ENCODE results near the gene PDK2.
"Not testable (repeated sequence)": the region's sequence is repeated elsewhere in the genome, so short reads cannot be mapped to it uniquely, and the experiment has no call there.

Gene PDK2

DNA sequence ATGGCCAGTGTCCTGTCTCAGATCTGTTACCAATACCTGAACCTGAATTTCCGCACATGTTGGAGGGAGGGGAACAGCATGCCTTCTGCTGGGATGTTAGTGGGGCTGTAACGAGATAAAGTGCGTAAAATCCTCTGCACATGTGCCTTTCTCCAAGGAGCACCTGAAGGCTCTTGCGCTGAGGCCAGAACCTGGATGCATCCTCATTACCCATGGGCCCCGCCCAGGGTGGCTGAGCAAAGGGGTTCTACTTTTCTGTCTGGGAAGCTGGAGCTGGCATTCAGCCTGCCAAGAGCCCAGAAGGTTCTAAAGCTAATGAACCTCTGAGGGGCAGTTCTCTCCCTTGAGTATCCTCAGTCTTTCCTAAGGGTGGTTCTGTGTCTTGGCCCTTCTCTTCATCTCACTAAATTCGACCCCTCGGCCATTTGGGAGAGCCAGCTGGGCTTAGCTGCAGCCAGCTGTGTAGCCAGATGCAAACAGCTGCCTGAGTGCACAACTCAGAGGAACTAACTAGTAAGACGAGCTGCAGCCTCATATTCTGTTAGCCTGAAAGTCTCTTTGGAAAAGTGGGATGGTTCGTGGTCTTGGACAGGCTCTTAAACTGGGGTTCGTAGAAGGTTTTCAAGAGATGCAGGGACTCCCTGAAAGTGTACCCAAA lies 36.7 kb upstream of the PDK2 start:
- DNase-seq (ENCODE audit: low read depth) = no peak

DNA sequence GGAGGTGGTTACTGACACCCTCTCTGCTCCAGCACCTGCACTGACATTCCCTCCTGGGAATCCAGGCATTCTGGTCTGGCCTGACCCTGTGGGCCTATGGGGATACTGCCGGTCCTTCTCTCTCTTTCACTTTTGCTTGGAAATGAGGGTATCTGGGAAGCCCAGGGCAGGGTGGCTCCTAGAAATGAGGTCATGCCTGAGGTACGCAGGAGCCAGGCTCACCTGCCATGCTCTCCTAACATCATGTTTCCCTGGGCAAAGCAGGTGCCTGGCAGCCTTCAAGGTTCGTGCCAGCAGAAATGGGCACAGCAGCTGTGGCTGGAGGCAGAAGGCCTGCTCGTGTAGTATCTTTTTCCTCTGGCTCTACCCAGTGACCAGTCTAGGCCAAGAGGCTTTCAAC lies 35.9 kb upstream of the PDK2 start:
- DNase-seq (ENCODE audit: low read depth) = no peak

DNA sequence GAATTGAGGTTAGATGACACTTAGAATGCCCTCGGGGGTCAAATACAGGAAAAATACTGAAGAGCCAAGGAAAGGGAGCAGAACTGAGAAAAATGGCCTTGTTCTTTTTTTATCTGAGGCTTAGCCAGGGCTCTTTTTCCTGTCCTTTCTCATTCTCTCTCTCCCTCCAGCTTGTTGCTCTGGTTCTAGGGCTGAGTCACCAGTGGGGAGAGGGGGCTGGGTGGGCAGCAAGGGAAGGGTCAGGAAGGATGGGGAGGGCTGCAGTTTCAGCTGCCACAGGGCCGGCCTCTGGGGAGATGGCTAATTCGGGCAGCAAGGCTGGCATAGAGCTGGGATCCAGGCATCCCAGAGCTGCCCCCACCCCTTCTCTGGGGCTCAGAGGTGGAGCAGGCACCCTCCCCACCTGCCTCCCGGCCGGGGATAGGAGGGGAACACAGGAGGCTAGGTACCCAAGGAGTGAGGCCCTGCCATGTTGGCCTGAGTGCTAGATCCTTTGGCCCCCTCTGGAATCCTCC lies 35.3 kb upstream of the PDK2 start:
- no peak for DNase-seq (ENCODE audit: low read depth)

DNA sequence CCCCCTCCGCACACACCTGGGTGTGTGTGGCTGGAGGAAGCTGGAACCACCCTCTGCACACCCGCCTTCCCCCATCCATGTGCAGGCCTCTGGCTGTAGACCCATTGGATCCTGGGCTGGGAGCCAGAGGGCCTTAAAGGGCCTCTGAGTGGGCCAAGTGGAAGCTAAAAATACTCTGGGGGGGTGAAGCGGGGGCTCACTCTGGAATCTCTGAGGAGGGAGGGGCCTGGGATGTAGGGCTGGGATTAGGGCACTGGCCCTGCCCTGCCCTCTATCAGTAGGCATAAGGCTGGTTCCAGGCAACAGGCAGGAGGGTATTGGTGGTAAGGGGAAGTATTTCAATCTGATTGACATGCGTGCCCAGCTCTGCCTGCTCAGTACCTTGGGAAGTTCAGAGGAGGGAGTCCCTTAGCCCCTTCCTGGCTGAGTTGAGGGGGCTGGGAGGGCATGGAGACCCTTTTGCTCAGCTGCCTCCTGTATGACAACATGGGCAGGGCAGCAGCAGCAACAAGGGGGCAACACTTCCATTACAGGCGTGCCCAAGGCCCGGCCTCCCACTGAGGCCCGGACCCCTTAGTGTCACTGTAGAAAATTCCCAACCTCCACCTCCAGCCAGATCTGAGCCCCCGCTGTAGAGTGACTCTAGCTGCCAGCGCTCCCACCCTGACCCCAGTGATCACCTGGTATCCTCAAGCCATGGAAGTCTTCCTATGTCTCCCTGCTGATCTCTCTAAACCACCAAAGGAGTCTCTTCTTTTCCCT lies 34.0 kb upstream of the PDK2 start:
- no peak for DNase-seq (ENCODE audit: low read depth)

DNA sequence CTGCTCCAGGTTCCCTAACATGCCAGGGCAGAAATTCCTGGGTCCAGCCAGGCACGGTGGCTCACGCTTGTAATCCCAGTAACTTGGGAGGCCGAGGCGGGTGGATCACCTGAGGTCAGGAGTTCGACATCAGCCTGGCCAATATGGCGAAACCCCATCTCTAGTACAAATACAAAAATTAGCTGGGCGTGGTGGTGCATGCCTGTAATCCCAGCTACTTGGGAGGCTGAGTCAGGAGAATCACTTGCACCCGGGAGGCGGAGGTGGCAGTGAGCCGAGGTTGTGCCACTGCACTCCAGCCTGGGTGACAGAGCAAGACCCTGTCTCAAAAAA lies 33.5 kb upstream of the PDK2 start:
- not testable (repeated sequence) for DNase-seq (ENCODE audit: low read depth)

DNA sequence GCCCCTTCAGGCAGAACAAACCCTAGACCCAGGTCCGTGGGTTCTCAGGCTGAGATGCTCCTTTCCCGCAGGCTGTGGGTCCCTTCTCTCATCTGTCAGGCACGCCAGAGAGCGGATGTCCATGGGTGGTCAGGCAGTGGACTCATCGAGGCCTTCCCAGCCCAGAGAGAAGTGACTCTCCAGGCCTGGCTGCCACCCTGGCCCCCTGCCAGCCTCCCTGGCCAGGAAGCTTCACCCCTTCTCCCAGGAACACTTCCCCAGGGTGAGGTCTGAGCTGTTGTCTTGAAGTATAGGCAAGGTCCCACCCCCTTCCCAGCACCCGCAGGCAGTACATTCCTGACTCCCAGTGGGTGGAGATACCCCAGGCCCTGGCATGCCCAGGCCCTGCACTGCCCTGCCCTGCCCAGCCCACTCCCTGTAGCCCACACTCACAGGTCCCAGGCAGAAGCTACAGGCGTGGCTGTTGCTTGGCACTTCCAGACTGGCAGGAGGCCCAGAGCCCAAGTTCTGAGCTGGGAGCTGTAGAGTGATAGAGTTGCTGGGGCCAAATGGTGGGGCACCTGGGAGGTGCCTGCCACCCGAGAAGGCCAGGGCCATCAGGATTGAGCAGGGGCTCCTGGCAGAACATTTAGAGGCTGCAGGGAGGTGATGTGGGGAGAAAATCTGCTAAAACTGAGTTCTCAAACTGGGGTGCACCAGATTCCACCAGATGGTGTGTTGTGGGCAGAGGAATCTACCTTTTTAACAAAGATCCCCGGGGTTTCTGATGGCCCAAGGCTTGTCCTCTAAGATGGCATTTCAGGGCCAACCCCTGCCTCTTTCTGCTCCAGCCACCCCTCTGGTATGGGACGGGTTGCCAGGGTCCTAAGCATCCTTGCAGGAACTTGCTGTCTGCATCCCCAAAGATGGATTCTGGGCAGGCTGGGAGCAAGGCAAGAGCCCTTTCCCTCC lies 32.6 kb upstream of the PDK2 start:
- DNase-seq (ENCODE audit: low read depth) = peak; percentile 98

DNA sequence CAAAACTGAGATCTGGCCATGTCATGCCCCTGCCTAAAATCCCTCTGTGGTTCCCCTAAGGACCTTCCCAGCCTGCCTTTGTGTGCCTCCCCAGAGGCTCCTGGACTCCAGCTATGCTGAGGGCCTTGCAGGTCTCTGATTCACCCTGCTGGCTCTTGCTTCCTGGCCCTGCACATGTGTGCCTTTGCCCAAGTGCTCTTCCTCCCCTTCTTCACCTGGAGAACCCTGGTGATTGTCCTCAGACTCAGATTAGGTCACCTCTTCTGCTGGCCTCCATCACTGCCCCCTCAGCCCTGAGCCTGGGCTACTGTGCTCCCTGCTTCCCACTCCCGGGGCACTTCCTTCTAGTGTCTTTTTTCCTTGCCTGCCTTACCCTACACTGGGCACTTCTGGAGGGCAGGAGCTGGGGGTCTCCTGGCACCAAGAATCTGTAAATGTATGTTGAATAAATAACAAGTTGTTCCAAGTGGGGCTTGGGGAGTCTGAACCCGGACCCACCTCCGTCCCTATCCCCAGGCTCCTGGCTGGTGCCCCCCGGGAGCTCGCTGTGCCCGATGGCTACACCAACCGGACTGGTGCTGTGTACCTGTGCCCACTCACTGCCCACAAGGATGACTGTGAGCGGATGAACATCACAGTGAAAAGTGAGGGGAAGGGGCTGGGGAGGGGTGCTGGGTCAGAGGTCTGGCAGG lies 31.4 kb upstream of the PDK2 start:
- DNase-seq (ENCODE audit: low read depth) = no peak

DNA sequence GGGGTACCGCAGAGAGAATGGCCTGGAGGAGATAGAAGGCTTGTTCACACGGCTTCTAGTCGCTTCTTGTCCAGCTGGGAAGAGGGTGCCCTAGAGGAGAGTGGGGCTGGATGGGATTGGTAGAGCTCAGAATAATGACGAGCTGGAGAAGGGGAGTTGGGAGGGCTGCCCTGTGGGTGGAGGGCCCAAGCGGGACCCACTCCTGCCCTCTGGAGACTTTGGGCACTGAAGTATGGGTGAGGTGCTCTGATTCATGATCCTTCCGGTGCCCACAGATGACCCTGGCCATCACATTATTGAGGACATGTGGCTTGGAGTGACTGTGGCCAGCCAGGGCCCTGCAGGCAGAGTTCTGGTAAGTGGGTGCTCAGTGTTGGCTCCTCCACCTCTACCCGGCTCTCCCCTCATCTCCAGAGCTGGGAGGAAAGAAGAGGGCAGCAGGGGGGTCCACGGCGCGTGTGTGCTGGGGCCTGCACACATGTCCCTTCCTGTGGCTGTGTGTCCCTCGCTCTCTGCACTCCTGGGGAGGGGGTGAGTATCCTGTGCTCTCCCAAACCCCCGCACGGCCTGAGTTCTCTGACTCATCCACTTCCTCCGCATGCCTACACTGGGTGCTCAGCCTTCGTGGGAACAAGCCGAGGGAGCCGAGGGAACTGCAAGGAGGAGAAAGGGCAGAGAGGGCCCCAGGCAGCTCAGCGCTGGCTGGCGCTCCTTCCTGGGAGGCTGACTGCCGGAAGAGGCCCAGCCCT lies 30.7 kb upstream of the PDK2 start:
- DNase-seq (ENCODE audit: low read depth) = peak; percentile 95

DNA sequence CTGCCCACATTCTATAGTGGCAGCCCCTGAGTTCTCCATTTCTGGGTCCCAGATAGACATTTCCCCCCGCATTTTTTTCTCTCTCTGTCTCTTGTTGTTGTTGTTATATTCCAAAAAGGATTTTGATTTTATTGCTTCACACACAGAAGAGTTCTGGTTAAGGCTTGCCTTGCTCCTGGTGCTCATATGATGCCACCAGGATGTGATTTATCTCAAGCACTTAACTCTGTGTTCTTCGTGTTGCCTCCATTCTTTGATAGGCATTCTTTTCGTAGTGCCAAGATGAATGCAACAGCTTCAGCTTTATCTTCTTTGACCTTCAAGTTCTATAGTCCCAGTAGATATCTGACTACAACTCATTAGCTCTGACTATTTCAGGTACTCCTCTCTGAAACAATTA lies 30.1 kb upstream of the PDK2 start:
- no peak for DNase-seq (ENCODE audit: low read depth)

DNA sequence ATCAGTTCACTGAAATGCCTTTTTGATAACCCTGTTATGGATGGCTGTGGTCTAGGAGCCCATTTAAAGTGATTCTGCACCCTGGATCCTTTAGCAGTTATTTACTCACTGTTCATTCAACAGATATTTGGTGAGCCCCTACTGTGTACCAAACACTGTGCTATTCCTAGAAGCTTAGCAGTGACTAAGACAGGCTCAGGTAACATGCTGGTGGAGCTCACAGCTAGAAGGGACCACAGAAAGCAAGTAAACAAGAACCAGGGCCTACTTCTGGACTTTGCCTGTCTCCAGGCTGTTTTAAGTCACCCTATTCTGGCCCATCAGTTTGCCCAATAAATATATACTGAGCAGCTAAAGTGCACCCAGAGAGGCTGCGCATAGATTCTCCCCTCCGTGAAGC lies 28.2 kb upstream of the PDK2 start:
- DNase-seq (ENCODE audit: low read depth) = no peak

DNA sequence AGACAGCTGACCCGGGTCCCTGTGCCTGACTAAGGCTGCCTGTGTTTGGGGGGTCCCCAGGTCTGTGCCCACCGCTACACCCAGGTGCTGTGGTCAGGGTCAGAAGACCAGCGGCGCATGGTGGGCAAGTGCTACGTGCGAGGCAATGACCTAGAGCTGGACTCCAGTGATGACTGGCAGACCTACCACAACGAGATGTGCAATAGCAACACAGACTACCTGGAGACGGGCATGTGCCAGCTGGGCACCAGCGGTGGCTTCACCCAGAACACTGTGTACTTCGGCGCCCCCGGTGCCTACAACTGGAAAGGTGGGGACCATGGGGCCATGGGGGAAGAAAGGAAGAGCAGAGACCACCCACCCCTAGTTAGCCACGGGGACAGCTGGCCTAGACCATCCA lies 27.2 kb upstream of the PDK2 start:
- DNase-seq (ENCODE audit: low read depth) = no peak

DNA sequence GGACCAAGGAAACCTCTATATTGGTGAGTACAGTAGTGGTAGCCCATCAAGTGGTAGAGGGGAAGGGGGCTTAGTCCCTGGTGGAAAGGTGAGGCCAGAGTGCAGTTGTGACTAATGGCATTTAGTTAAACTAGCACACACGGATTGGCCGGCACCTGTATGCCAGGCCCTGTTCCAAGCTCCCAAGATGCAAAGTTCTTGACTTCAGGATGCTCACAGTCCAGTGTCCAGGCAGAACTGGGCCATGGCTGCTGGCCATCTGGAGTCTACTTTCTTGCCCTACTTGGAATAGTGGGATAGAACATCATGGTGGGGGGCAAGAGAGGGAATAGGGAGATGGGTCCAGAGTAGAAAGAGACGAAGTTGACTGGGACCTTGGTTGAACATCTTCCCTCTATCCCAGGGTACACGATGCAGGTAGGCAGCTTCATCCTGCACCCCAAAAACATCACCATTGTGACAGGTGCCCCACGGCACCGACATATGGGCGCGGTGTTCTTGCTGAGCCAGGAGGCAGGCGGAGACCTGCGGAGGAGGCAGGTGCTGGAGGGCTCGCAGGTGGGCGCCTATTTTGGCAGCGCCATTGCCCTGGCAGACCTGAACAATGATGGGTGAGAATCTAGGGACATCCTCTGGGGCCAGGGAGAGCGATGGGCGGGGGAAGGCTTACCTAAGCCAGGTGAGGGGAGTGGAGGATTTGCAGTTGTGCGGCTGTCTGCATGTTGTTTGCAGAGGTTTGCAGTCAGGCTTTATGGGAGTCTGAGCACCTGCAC lies 24.1 kb upstream of the PDK2 start:
- no peak for DNase-seq (ENCODE audit: low read depth)

DNA sequence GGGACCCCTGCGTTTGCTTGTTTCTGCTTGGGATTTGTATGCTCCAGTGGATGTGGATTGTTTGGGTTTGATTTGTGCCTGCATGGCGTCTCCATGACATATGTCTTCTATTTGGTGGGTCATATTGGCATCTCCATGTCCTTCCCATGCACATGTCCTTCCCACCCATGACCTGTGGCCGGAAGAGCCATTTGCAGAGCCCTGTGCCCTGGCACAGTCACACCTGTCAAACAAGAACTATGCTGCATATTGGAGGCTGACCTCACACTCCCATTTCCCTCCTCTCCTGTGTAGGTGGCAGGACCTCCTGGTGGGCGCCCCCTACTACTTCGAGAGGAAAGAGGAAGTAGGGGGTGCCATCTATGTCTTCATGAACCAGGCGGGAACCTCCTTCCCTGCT lies 23.5 kb upstream of the PDK2 start:
- DNase-seq (ENCODE audit: low read depth) = no peak

DNA sequence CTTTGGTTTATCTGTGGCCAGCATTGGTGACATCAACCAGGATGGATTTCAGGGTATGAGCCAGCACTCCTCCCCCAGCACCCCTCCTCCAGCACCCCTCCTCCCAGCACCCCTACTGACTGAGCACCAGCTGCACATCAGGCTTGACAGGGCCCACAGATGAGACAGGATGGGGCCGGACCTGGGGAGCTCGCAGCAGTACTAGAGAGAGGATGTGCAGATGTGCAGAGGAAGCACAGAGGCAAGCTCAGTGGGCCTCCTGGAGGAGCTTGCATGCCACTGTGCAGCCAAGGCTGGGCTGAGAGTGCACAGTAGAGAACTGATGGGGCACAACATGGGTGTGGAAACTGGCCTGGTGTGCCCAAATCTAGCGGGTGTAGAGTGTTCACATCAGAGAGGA lies 23.0 kb upstream of the PDK2 start:
- DNase-seq (ENCODE audit: low read depth) = no peak

DNA sequence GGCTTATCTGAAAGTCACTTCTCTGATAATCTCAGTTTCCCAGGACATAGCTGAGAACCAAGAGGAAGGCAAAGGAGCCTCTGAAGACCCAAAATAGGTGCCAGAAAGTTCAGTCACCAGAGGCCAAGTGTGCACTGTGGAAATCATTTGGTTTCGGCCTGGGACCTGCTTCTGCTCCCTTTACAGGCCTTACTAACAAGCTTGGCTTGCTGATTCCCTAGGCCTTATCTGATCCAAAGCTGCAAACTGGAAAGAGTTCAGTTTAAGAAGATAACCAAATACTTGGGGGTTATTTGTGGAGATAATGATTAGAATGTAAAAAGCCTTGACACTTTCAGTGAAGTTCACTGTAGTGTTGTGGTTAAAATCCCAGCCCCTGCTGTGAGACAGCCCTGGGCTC lies 22.2 kb upstream of the PDK2 start:
- no peak for DNase-seq (ENCODE audit: low read depth)

DNA sequence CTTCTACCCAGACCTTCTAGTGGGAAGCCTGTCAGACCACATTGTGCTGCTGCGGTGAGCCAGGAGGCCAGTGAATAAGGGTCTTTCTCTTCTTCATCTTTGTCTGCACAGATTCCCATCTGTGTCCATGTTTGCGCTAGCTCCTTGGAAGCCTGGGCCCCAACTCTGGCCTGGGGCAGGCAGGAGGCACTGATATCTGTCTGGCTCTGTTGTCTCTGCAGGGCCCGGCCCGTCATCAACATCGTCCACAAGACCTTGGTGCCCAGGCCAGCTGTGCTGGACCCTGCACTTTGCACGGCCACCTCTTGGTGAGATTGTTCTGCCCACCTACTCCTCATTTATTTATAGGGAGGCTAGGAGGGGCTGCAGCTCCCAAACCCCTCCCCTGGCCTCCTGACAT lies 20.9 kb upstream of the PDK2 start:
- DNase-seq (ENCODE audit: low read depth) = no peak

DNA sequence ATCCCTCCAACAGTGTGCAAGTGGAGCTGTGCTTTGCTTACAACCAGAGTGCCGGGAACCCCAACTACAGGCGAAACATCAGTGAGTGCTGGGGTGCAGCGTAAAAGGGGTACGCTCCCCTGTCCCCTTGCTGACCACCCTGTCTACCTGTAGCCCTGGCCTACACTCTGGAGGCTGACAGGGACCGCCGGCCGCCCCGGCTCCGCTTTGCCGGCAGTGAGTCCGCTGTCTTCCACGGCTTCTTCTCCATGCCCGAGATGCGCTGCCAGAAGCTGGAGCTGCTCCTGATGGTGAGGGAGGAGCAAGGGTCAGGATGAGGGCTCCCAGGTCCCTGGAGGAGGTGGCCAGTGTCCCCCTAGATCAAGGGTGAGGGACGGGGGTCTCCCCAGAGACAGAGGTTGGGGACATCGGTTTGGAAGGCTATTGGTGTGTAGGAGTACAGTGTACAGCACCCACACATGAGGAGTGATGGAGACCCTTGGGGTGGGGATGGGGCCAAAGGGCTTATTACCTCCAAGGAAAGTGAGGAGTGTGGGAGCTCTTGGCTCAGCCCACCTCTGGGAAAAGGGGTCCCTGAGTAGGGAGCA lies 19.6 kb upstream of the PDK2 start:
- DNase-seq (ENCODE audit: low read depth) = no peak

DNA sequence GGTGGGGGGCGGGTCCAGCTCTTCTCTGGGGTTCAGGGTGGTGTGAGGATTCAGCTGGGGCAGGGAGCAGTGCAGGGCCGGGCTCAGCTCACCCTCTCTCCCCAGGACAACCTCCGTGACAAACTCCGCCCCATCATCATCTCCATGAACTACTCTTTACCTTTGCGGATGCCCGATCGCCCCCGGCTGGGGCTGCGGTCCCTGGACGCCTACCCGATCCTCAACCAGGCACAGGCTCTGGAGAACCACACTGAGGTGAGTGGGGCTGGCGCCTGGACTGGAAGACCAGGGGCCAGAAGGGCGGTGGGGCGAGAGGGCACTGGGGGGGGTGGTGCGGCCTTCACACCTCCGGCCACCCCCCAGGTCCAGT lies 18.9 kb upstream of the PDK2 start:
- no peak for DNase-seq (ENCODE audit: low read depth)

DNA sequence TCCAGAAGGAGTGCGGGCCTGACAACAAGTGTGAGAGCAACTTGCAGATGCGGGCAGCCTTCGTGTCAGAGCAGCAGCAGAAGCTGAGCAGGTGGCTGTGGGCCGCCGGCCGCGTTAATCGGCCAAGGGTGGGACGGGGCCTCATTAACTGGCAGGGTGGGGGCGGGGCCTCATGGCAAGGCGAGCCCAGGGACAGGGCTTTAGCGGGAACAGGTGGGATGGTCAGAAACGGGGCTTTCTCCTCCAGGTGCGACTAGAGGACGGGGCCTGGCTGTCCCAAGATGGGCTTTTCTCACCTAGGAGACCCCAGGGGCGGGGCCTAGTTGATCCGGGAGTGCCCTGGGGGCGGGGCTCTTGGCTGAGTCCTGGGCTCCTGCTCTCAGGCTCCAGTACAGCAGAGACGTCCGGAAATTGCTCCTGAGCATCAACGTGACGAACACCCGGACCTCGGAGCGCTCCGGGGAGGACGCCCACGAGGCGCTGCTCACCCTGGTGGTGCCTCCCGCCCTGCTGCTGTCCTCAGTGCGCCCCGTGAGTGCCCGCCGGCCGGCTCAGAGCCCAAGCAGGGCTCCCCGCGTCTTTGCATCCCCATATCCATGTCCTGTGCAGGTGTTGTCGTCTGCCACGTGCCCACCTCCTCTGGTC lies 18.4 kb upstream of the PDK2 start:
- no peak for DNase-seq (ENCODE audit: low read depth)

DNA sequence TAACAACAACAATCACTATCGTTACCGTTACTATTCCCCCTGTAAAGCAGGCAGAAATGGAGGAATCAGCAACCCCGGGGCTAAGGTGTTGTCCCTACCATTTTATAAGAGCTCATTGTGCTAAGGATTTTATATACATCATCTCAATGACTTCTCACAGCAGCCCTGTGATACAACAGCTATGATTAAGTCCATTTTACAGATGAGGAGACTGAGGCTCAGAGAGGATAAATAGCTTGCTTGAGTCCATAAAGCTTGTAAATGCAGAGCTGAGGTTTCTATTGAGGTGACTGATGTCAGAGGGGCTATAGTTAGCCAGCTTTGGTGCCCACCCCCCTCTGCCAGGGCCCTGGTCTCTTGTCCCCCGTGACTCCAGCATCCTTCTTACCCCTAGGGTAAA lies 16.7 kb upstream of the PDK2 start:
- DNase-seq (ENCODE audit: low read depth) = no peak

All from HS-27A (cell line).